A673 (cell line): ENCODE results near the gene SEL1L. TPM values are rescaled to one million over a fixed set of nuclear protein-coding genes. Genes with fewer than 3 reads are reported as not detected.

Source experiments
- BruUV-seq: library from RNA; stranded (reverse); fragments of 400-500 nt; replicated peaks from 2 replicates; lab custom pipeline; 2021; lab: Mats Ljungman, UMichigan
- CTCF ChIA-PET: fragments of 300-600 bp; sonication (Branson Sonifier 250); formaldehyde crosslinking; loops from one replicate; lab custom pipeline; 2022; ENCODE audit warnings: antibody characterized with exemption; lab: Charles Lee
- POLR2A ChIA-PET: fragments of 300-600 bp; sonication (Branson Sonifier 250); formaldehyde crosslinking; loops from one replicate; lab custom pipeline; 2022; ENCODE audit warnings: antibody characterized with exemption; ENCODE audit not compliant: low non-redundant PET; lab: Charles Lee
- DNase-seq: peaks from one replicate; pipeline ENCODE4 v3.0.0-alpha.2; 2015; ENCODE audit warnings: low spot score
- H3K27ac ChIP-seq: fragments of 200-600 bp; sonication (generic); 2 replicates; pipeline ENCODE4 v1.5.1; 2016; ENCODE audit warnings: mixed run types, low read depth, mild to moderate bottlenecking, mixed read lengths, antibody characterized with exemption, low read length; ENCODE audit not compliant: poor library complexity, severe bottlenecking
- H3K27me3 ChIP-seq: fragments of 200-600 bp; sonication (generic); replicated peaks from 2 replicates; pipeline ENCODE4 v1.6.1; 2017; ENCODE audit warnings: mixed run types, low read depth, mild to moderate bottlenecking, mixed read lengths, antibody characterized with exemption, low read length; ENCODE audit not compliant: insufficient read depth, poor library complexity
- H3K36me3 ChIP-seq: fragments of 200-600 bp; sonication (generic); 2 replicates; pipeline ENCODE4 v1.6.1; 2016; ENCODE audit warnings: mixed run types, mild to moderate bottlenecking, mixed read lengths, antibody characterized with exemption, low read length; ENCODE audit not compliant: insufficient read depth, poor library complexity, severe bottlenecking
- H3K4me1 ChIP-seq: fragments of 200-600 bp; sonication (generic); 2 replicates; pipeline ENCODE4 v1.6.1; 2017; ENCODE audit warnings: mixed run types, mild to moderate bottlenecking, mixed read lengths, antibody characterized with exemption, low read length; ENCODE audit not compliant: insufficient read depth, poor library complexity, severe bottlenecking
- H3K4me3 ChIP-seq: fragments of 200-600 bp; sonication (generic); 2 replicates; pipeline ENCODE4 v1.5.1; 2016; ENCODE audit warnings: low read depth, mixed run types, mild to moderate bottlenecking, mixed read lengths, low read length; ENCODE audit not compliant: poor library complexity, severe bottlenecking
- H3K9me3 ChIP-seq: fragments of 200-600 bp; sonication (generic); 2 replicates; pipeline ENCODE4 v1.6.1; 2016; ENCODE audit warnings: mixed run types, low read depth, mild to moderate bottlenecking, mixed read lengths, antibody characterized with exemption, low read length; ENCODE audit not compliant: poor library complexity, severe bottlenecking
- EZH2 ChIP-seq: fragments of 200-600 bp; sonication (generic); IDR thresholded peaks from 2 replicates; pipeline ENCODE4 v1.6.1; 2017; ENCODE audit warnings: borderline replicate concordance, low read depth, mild to moderate bottlenecking, mixed read lengths, antibody characterized with exemption, low read length; ENCODE audit not compliant: poor library complexity, severe bottlenecking
- intact Hi-C: fragments of 100-400 bp; cut with micrococcal nuclease; formaldehyde crosslinking; loops from one replicate; pipeline ENCODE4 v1.10.0; 2022; ENCODE audit not compliant: unreplicated experiment
- total RNA-seq: library from RNA; stranded (reverse); gene quantifications from 2 replicates; pipeline ENCODE4 v1.2.3, GENCODE V29; 2021
- TF ChIP-seq, protein P1 (sequence below): fragments of 300-800, 200-600 bp; sonication (generic); conservative IDR thresholded peaks from 2 replicates; pipeline ENCODE4 v1.5.1; 2017; ENCODE audit warnings: low read depth, mild to moderate bottlenecking, antibody characterized with exemption, low read length, moderate library complexity, mixed read lengths

SEL1L gene
- total RNA-seq, 1 experiment from 2014 or later = 52.5 TPM

GRCh38 chr14:81557146-81557545, 23.5 kb upstream of the SEL1L start:
- H3K4me1 ChIP-seq = no peaks in the 10 kb centered on the region
- no peak overlapping the region for H3K4me3 ChIP-seq
- H3K36me3 ChIP-seq = no peaks in the 10 kb centered on the region
- BruUV-seq = no TSS peak
- no peak overlapping the region for H3K27ac ChIP-seq
- no peak for DNase-seq
- ChIA-PET POLR2A (no interaction called here), CTCF (no interaction called here)
- H3K27me3 ChIP-seq = no peaks in the 10 kb centered on the region
- TF ChIP-seq, protein P1, sequence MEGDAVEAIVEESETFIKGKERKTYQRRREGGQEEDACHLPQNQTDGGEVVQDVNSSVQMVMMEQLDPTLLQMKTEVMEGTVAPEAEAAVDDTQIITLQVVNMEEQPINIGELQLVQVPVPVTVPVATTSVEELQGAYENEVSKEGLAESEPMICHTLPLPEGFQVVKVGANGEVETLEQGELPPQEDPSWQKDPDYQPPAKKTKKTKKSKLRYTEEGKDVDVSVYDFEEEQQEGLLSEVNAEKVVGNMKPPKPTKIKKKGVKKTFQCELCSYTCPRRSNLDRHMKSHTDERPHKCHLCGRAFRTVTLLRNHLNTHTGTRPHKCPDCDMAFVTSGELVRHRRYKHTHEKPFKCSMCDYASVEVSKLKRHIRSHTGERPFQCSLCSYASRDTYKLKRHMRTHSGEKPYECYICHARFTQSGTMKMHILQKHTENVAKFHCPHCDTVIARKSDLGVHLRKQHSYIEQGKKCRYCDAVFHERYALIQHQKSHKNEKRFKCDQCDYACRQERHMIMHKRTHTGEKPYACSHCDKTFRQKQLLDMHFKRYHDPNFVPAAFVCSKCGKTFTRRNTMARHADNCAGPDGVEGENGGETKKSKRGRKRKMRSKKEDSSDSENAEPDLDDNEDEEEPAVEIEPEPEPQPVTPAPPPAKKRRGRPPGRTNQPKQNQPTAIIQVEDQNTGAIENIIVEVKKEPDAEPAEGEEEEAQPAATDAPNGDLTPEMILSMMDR = no peak
- no peak for TF ChIP-seq EZH2
- H3K9me3 ChIP-seq = peaks cover 19% of the 10 kb centered on the region
- intact Hi-C loops = no loop called here

GRCh38 chr14:81555684-81556083, 22.0 kb upstream of the SEL1L start:
- Histone ChIP-seq H3K4me3 (no peak overlapping the region), H3K27me3 (no peaks in the 10 kb centered on the region), H3K9me3 (peaks cover 19% of the 10 kb centered on the region), H3K27ac (no peak overlapping the region), H3K36me3 (no peaks in the 10 kb centered on the region), H3K4me1 (no peaks in the 10 kb centered on the region)
- TF ChIP-seq EZH2 = no peak
- TF ChIP-seq, protein P1 = no peak
- CTCF ChIA-PET = no interaction called here
- POLR2A ChIA-PET = no interaction called here
- intact Hi-C loops = no loop called here
- BruUV-seq = no TSS peak
- DNase-seq = no peak

- ChIA-PET POLR2A (no interaction called here), CTCF (no interaction called here)
- no TSS peak for BruUV-seq
- Histone ChIP-seq H3K27ac (no peak overlapping the region), H3K27me3 (no peaks in the 10 kb centered on the region), H3K4me3 (no peak overlapping the region), H3K36me3 (no peaks in the 10 kb centered on the region), H3K9me3 (peaks cover 16% of the 10 kb centered on the region), H3K4me1 (no peaks in the 10 kb centered on the region)
- DNase-seq = no peak
- intact Hi-C loops = no loop called here
- no peak for TF ChIP-seq EZH2
- TF ChIP-seq, protein P1 = no peak
Observed at GRCh38 chr14:81555051-81555450, 21.4 kb upstream of the SEL1L start.
